Osteocyte (in vitro differentiated cells): ENCODE measurements around the gene S1PR4. TPM values are rescaled to one million over a fixed set of nuclear protein-coding genes. Genes with fewer than 3 reads are reported as not detected.

ENCODE experiments used
- DNase-seq: peaks from one replicate; pipeline ENCODE4 v3.0.0; 2021; ENCODE audit warnings: mixed read lengths; ENCODE audit not compliant: unreplicated experiment; ENCODE audit errors: extremely low spot score
- H3K27ac Mint-ChIP-seq: one replicate; pipeline ENCODE4 v1.8.0; 2021; ENCODE audit warnings: mild to moderate bottlenecking, mixed read lengths; ENCODE audit not compliant: unreplicated experiment
- H3K27me3 Mint-ChIP-seq: one replicate; pipeline ENCODE4 v1.8.0; 2021; ENCODE audit warnings: mixed read lengths; ENCODE audit not compliant: unreplicated experiment
- H3K36me3 Mint-ChIP-seq: one replicate; pipeline ENCODE4 v1.8.0; 2021; ENCODE audit warnings: mixed read lengths; ENCODE audit not compliant: unreplicated experiment
- H3K4me1 Mint-ChIP-seq: one replicate; pipeline ENCODE4 v1.8.0; 2021; ENCODE audit warnings: mixed read lengths; ENCODE audit not compliant: unreplicated experiment
- H3K4me3 Mint-ChIP-seq: one replicate; pipeline ENCODE4 v1.8.0; 2021; ENCODE audit warnings: mild to moderate bottlenecking, moderate library complexity, mixed read lengths; ENCODE audit not compliant: unreplicated experiment
- H3K9me3 Mint-ChIP-seq: one replicate; pipeline ENCODE4 v1.8.0; 2021; ENCODE audit warnings: mixed read lengths; ENCODE audit not compliant: unreplicated experiment
- total RNA-seq: library from RNA; stranded (reverse); gene quantifications from 2 replicates; pipeline ENCODE4 v1.2.1, GENCODE V29; 2021
- TF ChIP-seq, protein P1 (sequence below): fragments of 200-600 bp; sonication (generic); IDR thresholded peaks from 2 replicates; pipeline ENCODE4 v1.5.0; 2021; ENCODE audit warnings: antibody characterized with exemption, mild to moderate bottlenecking, moderate library complexity

Gene S1PR4
- total RNA-seq, 1 donor from 2014 or later = not detected

GRCh38 chr19:3184847-3185460, 6.4 kb downstream of the S1PR4 start:
- Mint-ChIP-seq H3K36me3 (no peaks in the 10 kb centered on the region), H3K4me1 (peaks cover 18% of the 10 kb centered on the region), H3K4me3 (peak overlapping the region; percentile 95), H3K27ac (peak overlapping the region; percentile 94), H3K9me3 (no peaks in the 10 kb centered on the region), H3K27me3 (no peaks in the 10 kb centered on the region)
- TF ChIP-seq, protein P1, sequence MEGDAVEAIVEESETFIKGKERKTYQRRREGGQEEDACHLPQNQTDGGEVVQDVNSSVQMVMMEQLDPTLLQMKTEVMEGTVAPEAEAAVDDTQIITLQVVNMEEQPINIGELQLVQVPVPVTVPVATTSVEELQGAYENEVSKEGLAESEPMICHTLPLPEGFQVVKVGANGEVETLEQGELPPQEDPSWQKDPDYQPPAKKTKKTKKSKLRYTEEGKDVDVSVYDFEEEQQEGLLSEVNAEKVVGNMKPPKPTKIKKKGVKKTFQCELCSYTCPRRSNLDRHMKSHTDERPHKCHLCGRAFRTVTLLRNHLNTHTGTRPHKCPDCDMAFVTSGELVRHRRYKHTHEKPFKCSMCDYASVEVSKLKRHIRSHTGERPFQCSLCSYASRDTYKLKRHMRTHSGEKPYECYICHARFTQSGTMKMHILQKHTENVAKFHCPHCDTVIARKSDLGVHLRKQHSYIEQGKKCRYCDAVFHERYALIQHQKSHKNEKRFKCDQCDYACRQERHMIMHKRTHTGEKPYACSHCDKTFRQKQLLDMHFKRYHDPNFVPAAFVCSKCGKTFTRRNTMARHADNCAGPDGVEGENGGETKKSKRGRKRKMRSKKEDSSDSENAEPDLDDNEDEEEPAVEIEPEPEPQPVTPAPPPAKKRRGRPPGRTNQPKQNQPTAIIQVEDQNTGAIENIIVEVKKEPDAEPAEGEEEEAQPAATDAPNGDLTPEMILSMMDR = no peak
- DNase-seq = no peak

- no peaks in the 10 kb centered on the region for H3K9me3 Mint-ChIP-seq
- H3K4me1 Mint-ChIP-seq = peaks cover 18% of the 10 kb centered on the region
- TF ChIP-seq, protein P1 = no peak
These were observed 7.0 kb downstream of the S1PR4 start, which contains the start of gene NCLN for GRCh38 chr19:3185461-3186159. TSS of gene NCLN (plus strand) at chr19:3185930. CDS start at chr19:3186031, 101 bp downstream.

DNA sequence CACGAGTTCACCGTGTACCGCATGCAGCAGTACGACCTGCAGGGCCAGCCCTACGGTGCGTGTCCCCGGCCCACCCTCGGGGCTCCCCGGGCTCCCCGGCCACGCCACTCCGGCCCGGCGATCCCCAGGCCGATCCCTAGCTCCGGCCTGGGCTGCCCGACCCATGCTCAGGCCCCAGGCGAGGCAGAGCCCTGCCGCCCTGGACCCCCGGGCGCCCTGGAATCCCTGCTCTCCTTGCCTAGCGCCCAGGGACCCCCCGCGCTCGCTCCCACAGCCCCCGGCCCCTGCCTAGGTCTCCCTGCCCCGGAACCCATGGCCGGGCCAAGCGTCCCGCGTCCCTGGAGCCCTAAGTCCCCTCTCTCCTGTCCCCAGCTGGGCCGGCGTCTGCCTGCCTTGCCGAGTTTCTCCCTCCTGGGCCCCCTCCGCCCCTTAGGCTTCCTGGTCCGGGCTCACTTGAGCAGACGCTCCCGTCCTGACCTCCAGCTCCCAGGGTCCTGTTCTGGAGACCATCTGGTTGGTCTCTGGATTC, 7.7 kb downstream of the S1PR4 start:
- Mint-ChIP-seq H3K9me3 (no peaks in the 10 kb centered on the region), H3K4me1 (peaks cover 20% of the 10 kb centered on the region), H3K4me3 (peak overlapping the region; percentile 82), H3K36me3 (peaks cover 4% of the 10 kb centered on the region), H3K27ac (peak overlapping the region; percentile 70), H3K27me3 (no peaks in the 10 kb centered on the region)
- TF ChIP-seq, protein P1 = no peak
- DNase-seq = no peak

More at GRCh38 chr19:3185461-3186159, 7.0 kb downstream of the S1PR4 start, which contains the start of gene NCLN:
- Mint-ChIP-seq H3K27ac (peak within 1 kb of the TSS; percentile 94), H3K27me3 (no peaks in the 10 kb centered on the region), H3K4me3 (peak within 1 kb of the TSS; percentile 95), H3K36me3 (no peaks in the 10 kb centered on the region)
- peak; percentile 98 for DNase-seq

GRCh38 chr19:3186891-3187661, 8.5 kb downstream of the S1PR4 start:
- Mint-ChIP-seq H3K4me1 (peaks cover 20% of the 10 kb centered on the region), H3K27me3 (no peaks in the 10 kb centered on the region), H3K9me3 (no peaks in the 10 kb centered on the region), H3K36me3 (peaks cover 4% of the 10 kb centered on the region), H3K27ac (peak overlapping the region; percentile 70), H3K4me3 (peak overlapping the region; percentile 82)
- TF ChIP-seq, protein P1 = no peak
- no peak for DNase-seq
